Suprapubic skin (tissue), 4 donors: ENCODE results near the gene ITGB4. TPM values are rescaled to one million over a fixed set of nuclear protein-coding genes. Genes with fewer than 3 reads are reported as not detected.

Experiments used
- DNase-seq, 2 donors: peaks; one replicate each; pipeline ENCODE4 v3.0.0-alpha.2; 2019; ENCODE audit warnings: low spot score in 2 of 2
- H3K27ac ChIP-seq: fragments of 200-600 bp; sonication (generic); one replicate; pipeline ENCODE4 v1.5.1; 2019
- H3K27me3 ChIP-seq: fragments of 200-600 bp; sonication (generic); one replicate; pipeline ENCODE4 v1.5.1; 2019
- H3K36me3 ChIP-seq: fragments of 200-600 bp; sonication (generic); one replicate; pipeline ENCODE4 v1.5.1; 2019
- H3K4me1 ChIP-seq: fragments of 200-600 bp; sonication (generic); one replicate; pipeline ENCODE4 v1.5.1; 2019
- H3K4me3 ChIP-seq: fragments of 200-600 bp; sonication (generic); one replicate; pipeline ENCODE4 v1.5.1; 2019; ENCODE audit warnings: mild to moderate bottlenecking
- H3K9me3 ChIP-seq: fragments of 200-600 bp; sonication (generic); one replicate; pipeline ENCODE4 v1.5.1; 2019
- EP300 ChIP-seq: sonication (generic); formaldehyde crosslinking; IDR thresholded peaks from one replicate; pipeline ENCODE4 v1.6.1; 2017; ENCODE audit warnings: antibody characterized with exemption
- POLR2A ChIP-seq, 2 donors: fragments of 450-650 bp; IDR thresholded peaks; one replicate each; pipeline ENCODE4 v1.6.1; 2017; ENCODE audit warnings: antibody characterized with exemption in 2 of 2, mild to moderate bottlenecking in 2 of 2, moderate library complexity in 2 of 2
- POLR2AphosphoS5 ChIP-seq, 3 donors: sonication (generic); formaldehyde crosslinking; IDR thresholded peaks; one replicate each; pipeline ENCODE4 v1.6.1; 2017; ENCODE audit warnings: antibody characterized with exemption in 3 of 3
- WGBS: methylation state at CpG from one replicate; pipeline ENCODE4 v1.1.5; 2018; 5-methylcytosine and 5-hydroxymethylcytosine counted together
- total RNA-seq, 4 donors: library from RNA; depleted of rRNA; stranded (reverse); fragments of >200 nt; gene quantifications; one replicate each; pipeline ENCODE4 v1.1.0, GENCODE V29; 2016
- TF ChIP-seq, protein P1 (sequence below), 2 donors: fragments of 200-600 bp in 1 of 2; fragments of 450-650 bp in 1 of 2; sonication (generic) in 1 of 2; IDR thresholded peaks; one replicate each; pipeline ENCODE4 v1.5.1; 2016 to 2019; ENCODE audit warnings: antibody characterized with exemption in 2 of 2, mild to moderate bottlenecking in 1 of 2, moderate library complexity in 1 of 2

ITGB4 gene
- total RNA-seq, 4 donors from 2014 or later: 382 to 583 (median 474) TPM

DNA sequence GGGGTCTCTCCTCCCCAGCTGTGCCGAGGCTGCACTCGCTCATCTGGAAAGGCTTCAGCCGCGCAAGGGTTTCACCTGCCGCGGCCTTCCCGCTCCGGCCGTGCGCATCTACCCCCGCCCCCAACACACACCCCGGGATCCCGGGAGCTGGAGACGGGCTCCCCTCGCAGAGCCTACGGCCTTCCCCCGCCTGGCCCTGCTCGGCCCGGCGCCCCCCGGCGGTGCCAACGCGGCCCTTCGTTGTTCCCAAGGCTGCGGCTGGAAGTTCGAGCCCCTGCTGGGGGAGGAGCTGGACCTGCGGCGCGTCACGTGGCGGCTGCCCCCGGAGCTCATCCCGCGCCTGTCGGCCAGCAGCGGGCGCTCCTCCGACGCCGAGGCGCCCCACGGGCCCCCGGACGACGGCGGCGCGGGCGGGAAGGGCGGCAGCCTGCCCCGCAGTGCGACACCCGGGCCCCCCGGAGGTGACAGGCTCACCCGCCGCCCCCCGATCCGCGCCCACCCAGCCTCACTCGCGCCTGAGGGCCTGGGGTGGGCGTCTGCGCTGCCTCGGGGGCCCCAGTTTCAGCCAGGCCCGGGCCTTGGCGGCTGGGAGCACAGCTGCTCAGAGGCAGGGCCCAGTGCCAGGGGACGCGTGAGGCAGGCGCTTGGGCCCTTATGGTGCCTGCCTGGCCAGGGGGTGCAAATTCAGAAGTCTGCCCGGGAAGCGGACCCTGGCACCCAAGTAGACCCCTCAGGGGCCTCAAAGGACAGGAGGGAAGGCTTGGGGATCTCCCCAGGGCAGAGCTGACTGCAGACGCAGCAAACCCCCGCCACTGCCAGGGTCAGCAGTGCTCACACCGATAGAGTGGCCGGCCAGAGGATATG, 32.5 kb downstream of the ITGB4 start:
- no peaks in the 10 kb centered on the region for H3K9me3 ChIP-seq
- WGBS: 36% methylated on average over 11 of the region's 76 CpGs
- no peaks in the 10 kb centered on the region for H3K27me3 ChIP-seq
- H3K36me3 ChIP-seq: peaks cover 90% of the 10 kb centered on the region
- TF ChIP-seq, protein P1, sequence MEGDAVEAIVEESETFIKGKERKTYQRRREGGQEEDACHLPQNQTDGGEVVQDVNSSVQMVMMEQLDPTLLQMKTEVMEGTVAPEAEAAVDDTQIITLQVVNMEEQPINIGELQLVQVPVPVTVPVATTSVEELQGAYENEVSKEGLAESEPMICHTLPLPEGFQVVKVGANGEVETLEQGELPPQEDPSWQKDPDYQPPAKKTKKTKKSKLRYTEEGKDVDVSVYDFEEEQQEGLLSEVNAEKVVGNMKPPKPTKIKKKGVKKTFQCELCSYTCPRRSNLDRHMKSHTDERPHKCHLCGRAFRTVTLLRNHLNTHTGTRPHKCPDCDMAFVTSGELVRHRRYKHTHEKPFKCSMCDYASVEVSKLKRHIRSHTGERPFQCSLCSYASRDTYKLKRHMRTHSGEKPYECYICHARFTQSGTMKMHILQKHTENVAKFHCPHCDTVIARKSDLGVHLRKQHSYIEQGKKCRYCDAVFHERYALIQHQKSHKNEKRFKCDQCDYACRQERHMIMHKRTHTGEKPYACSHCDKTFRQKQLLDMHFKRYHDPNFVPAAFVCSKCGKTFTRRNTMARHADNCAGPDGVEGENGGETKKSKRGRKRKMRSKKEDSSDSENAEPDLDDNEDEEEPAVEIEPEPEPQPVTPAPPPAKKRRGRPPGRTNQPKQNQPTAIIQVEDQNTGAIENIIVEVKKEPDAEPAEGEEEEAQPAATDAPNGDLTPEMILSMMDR (IDR thresholded peaks at IDR 0.05): peak in 1 of 2 donors; percentile 53
- no peak for TF ChIP-seq POLR2AphosphoS5 (IDR thresholded peaks at IDR 0.05)
- H3K4me1 ChIP-seq: peaks cover 50% of the 10 kb centered on the region
- H3K27ac ChIP-seq: no peak overlapping the region
- H3K4me3 ChIP-seq: peak overlapping the region; percentile 44
- peak; percentile 73 to 85 for DNase-seq

DNA sequence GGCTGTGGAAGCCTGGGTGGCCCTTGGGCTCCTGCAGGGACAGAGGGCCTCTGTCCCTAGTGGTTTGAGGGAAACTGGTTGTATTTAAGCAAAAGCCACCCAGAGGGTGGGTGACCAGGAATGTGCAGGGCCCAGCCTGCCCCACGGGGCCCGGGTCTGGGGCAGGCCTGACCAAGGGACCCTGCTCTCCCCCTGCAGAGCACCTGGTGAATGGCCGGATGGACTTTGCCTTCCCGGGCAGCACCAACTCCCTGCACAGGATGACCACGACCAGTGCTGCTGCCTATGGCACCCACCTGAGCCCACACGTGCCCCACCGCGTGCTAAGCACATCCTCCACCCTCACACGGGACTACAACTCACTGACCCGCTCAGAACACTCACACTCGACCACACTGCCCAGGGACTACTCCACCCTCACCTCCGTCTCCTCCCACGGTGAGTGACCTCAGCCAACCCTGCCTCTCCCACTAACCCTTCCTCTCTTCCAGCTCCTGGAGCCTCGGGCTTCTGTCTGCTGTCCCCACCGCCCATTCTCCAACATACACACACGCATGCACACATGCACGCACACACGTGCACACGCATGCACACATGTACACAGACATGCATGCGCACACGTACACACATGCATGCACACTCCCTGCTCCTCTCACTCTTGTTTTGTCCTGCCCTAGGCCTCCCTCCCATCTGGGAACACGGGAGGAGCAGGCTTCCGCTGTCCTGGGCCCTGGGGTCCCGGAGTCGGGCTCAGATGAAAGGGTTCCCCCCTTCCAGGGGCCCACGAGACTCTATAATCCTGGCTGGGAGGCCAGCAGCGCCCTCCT, 33.3 kb downstream of the ITGB4 start:
- TF ChIP-seq POLR2A (IDR thresholded peaks at IDR 0.05) (no peak), POLR2AphosphoS5 (IDR thresholded peaks at IDR 0.05) (no peak), EP300 (no peak)
- TF ChIP-seq, protein P1 (IDR thresholded peaks at IDR 0.05): no peak
- Histone ChIP-seq H3K4me3 (no peak overlapping the region), H3K27me3 (no peaks in the 10 kb centered on the region), H3K9me3 (no peaks in the 10 kb centered on the region), H3K36me3 (peaks cover 84% of the 10 kb centered on the region), H3K4me1 (peaks cover 42% of the 10 kb centered on the region), H3K27ac (no peak overlapping the region)
- 60% methylated on average over 27 of the region's 27 CpGs for WGBS
- DNase-seq: peak in 1 of 2 donors; percentile 58

DNA sequence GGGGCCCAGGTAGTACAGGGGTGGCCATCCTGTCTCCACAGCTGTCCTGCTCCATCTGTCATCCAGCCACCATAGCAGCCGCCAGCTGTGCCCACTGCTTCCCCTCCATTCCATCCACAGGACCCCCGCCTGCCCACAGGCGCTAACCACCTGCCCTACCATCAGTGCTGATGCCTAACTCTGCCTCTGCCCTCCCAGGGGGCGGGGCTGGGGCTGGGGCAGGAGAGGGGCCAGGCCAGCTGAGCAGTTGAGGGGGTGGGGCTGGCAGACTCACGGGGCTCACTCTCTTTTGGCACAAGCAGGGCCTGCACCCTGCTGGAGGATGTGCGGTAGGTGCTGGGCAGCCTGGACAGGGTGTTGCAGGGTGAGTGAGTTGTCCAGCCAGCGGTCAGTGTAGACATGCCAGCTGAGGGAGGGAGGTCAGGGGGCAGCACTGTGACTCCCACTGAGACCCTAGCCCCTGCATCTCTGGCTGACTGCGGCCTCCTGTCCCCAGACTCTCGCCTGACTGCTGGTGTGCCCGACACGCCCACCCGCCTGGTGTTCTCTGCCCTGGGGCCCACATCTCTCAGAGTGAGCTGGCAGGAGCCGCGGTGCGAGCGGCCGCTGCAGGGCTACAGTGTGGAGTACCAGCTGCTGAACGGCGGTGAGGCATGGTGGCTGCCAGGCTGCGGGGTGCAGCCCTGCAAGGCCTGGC, 34.1 kb downstream of the ITGB4 start:
- H3K27ac ChIP-seq: no peak overlapping the region
- H3K27me3 ChIP-seq: no peaks in the 10 kb centered on the region
- H3K4me3 ChIP-seq: no peak overlapping the region
- peak in 1 of 2 donors; percentile 68 for DNase-seq
- 45% methylated on average over 14 of the region's 20 CpGs for whole genome bisulfite sequencing
- H3K36me3 ChIP-seq: peaks cover 78% of the 10 kb centered on the region
- no peak for TF ChIP-seq EP300
- no peaks in the 10 kb centered on the region for H3K9me3 ChIP-seq
- peaks cover 34% of the 10 kb centered on the region for H3K4me1 ChIP-seq

DNA sequence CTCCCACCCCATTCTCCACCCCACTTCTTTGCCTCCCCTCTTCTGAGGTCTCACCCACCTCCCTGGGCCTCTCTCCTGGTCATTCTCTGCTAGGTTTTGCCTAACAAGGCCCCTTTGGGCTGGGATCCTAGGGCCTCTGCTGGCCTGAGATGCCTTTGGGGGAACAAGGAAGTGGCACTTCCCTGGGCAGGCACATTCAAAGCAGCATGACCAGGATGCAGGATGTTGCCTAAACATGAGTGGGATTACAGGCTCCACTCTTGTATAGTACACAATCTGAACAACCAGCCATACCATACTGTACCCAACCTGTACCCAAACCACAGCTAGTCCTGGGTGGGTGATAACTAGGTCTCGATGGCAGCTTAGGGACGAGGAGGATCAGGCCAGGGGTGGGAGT, 34.7 kb downstream of the ITGB4 start:
- WGBS: 100% methylated on average over 2 of the region's 2 CpGs
- Histone ChIP-seq H3K36me3 (peaks cover 72% of the 10 kb centered on the region), H3K4me3 (no peak overlapping the region), H3K27me3 (no peaks in the 10 kb centered on the region), H3K9me3 (no peaks in the 10 kb centered on the region), H3K4me1 (peaks cover 32% of the 10 kb centered on the region), H3K27ac (no peak overlapping the region)
- no peak for DNase-seq
- TF ChIP-seq, protein P1 (IDR thresholded peaks at IDR 0.05): no peak
- TF ChIP-seq POLR2A (IDR thresholded peaks at IDR 0.05) (no peak), EP300 (no peak), POLR2AphosphoS5 (IDR thresholded peaks at IDR 0.05) (no peak)

DNA sequence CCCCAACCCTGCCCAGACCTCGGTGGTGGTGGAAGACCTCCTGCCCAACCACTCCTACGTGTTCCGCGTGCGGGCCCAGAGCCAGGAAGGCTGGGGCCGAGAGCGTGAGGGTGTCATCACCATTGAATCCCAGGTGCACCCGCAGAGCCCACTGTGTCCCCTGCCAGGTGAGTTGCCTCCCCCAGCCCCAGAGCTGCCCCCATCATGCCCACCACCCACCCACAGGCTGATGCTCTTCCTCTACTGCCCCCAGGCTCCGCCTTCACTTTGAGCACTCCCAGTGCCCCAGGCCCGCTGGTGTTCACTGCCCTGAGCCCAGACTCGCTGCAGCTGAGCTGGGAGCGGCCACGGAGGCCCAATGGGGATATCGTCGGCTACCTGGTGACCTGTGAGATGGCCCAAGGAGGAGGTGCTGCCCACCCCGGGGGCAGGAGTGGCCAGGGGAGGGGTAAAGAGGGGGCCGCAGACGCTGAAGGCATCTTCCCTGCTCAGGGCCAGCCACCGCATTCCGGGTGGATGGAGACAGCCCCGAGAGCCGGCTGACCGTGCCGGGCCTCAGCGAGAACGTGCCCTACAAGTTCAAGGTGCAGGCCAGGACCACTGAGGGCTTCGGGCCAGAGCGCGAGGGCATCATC, 35.3 kb downstream of the ITGB4 start:
- H3K9me3 ChIP-seq: no peaks in the 10 kb centered on the region
- 85% methylated on average over 8 of the region's 29 CpGs for WGBS
- H3K4me1 ChIP-seq: peaks cover 32% of the 10 kb centered on the region
- no peak for TF ChIP-seq POLR2A (IDR thresholded peaks at IDR 0.05)
- TF ChIP-seq EP300: no peak
- no peak for TF ChIP-seq POLR2AphosphoS5 (IDR thresholded peaks at IDR 0.05)
- TF ChIP-seq, protein P1 (IDR thresholded peaks at IDR 0.05): no peak
- no peak overlapping the region for H3K27ac ChIP-seq
- H3K4me3 ChIP-seq: no peak overlapping the region
- peak in 1 of 2 donors; percentile 70 for DNase-seq
- H3K27me3 ChIP-seq: no peaks in the 10 kb centered on the region
- peaks cover 66% of the 10 kb centered on the region for H3K36me3 ChIP-seq
